ENCODE data around the gene SFXN5.

GRCh38 chr2:72932045-72932740 is 139.3 kb downstream of the SFXN5 start:
- TF ChIP-seq CTCF (IDR thresholded peaks at IDR 0.05; ENCODE audit: insufficient read depth, low read depth, low read length) (no peak), EZH2 (IDR thresholded peaks at IDR 0.05; ENCODE audit: insufficient read depth, low read length) (no peak)
